Measurements from ENCODE around the gene LMNB1.

GRCh38 chr5:126884269-126884819 lies 107.4 kb downstream of the LMNB1 start:
- no peak for TF ChIP-seq ZNF571 (tag by site-specific recombination; IDR thresholded peaks at IDR 0.05)
- no peak for TF ChIP-seq SP2 (tag by site-specific recombination; IDR thresholded peaks at IDR 0.05)
- no peak for TF ChIP-seq CTCF (tag by site-specific recombination; IDR thresholded peaks at IDR 0.05)
- TF ChIP-seq ZNF391 (tag by site-specific recombination; IDR thresholded peaks at IDR 0.05; ENCODE audit: borderline replicate concordance, low read depth): no peak; the same call in 1 of the 2 replicates
- no peak for TF ChIP-seq YY2 (tag by site-specific recombination; IDR thresholded peaks at IDR 0.05)
- TF ChIP-seq ZBTB21 (tag by site-specific recombination; IDR thresholded peaks at IDR 0.05): no peak
- no peak for TF ChIP-seq ZFP3 (tag by site-specific recombination; IDR thresholded peaks at IDR 0.05; ENCODE audit: low read depth)
- no peak for TF ChIP-seq PATZ1 (tag by site-specific recombination; IDR thresholded peaks at IDR 0.05)
